GM12878 (cell line): Measurements from ENCODE around the gene CNPY2. TPM values are rescaled to one million over a fixed set of nuclear protein-coding genes. Genes with fewer than 3 reads are reported as not detected.
A peak's percentile ranks its signal among the peaks of the same experiment; 100 is the strongest.

Experiments used
- ATF7 ChIP-seq: fragments of 450-650 bp; IDR thresholded peaks from 2 replicates; pipeline ENCODE4 v1.6.1; 2016; ENCODE audit warnings: low read depth, mild to moderate bottlenecking
- BHLHE40 ChIP-seq, 2 experiments: fragments of 450-650 bp in 1 of 2; IDR thresholded peaks; 2 replicates each; pipeline ENCODE4 v1.6.1; 2011 to 2017; ENCODE audit warnings: low read depth in 2 of 2, borderline replicate concordance in 1 of 2, improper control_type of control experiment in 1 of 2, low read length in 1 of 2, mild to moderate bottlenecking in 1 of 2
- E2F4 ChIP-seq: IDR thresholded peaks from 2 replicates; pipeline ENCODE4 v1.6.1; 2012; ENCODE audit warnings: low read depth, low read length, improper control_type of control experiment
- FOXK2 ChIP-seq: fragments of 450-650 bp; IDR thresholded peaks from 2 replicates; pipeline ENCODE4 v1.6.1; 2017; ENCODE audit warnings: mild to moderate bottlenecking, moderate library complexity
- IKZF1 ChIP-seq: fragments of 450-650 bp; conservative IDR thresholded peaks from 2 replicates; pipeline ENCODE4 v1.6.1; 2017; ENCODE audit warnings: antibody characterized with exemption, mild to moderate bottlenecking
- IRF4 ChIP-seq: IDR thresholded peaks from 2 replicates; pipeline ENCODE4 v1.6.1; 2011; ENCODE audit warnings: low read depth, low read length
- NBN ChIP-seq: fragments of 450-650 bp; IDR thresholded peaks from 2 replicates; pipeline ENCODE4 v1.6.1; 2016
- NR2C1 ChIP-seq: fragments of 450-650 bp; IDR thresholded peaks from 2 replicates; pipeline ENCODE4 v1.6.1; 2017; ENCODE audit warnings: antibody characterized with exemption, mild to moderate bottlenecking, moderate library complexity
- PAX5 ChIP-seq: IDR thresholded peaks from 2 replicates; pipeline ENCODE4 v1.6.1; 2011; ENCODE audit warnings: low read depth, low read length, borderline replicate concordance
- POLR2AphosphoS5 ChIP-seq: IDR thresholded peaks from 2 replicates; pipeline ENCODE4 v1.6.1; 2011; ENCODE audit warnings: mild to moderate bottlenecking, low read length, inconsistent platforms
- RUNX3 ChIP-seq: IDR thresholded peaks from 2 replicates; pipeline ENCODE4 v1.6.1; 2012; ENCODE audit warnings: low read length, inconsistent platforms
- TAF1 ChIP-seq: IDR thresholded peaks from 2 replicates; pipeline ENCODE4 v1.6.1; 2011; ENCODE audit warnings: mild to moderate bottlenecking, low read depth, low read length, borderline replicate concordance
- YBX1 ChIP-seq: fragments of 450-650 bp; IDR thresholded peaks from 2 replicates; pipeline ENCODE4 v1.6.1; 2016; ENCODE audit warnings: antibody characterized with exemption
- ZNF592 ChIP-seq: fragments of 450-650 bp; IDR thresholded peaks from 2 replicates; pipeline ENCODE4 v1.6.1; 2017; ENCODE audit warnings: mild to moderate bottlenecking, moderate library complexity
- polyA plus RNA-seq, 11 experiments: library from polyadenylated mRNA; depleted of rRNA in 4 of 11; unstranded in 6 of 11; stranded (reverse) in 5 of 11; fragments of >200 nt; fragmentation: Nextera tagmentation in 4 of 11; fragmentation: Illumina TruSeq in 1 of 11; extraction: Ambion mirVana in 4 of 11; extraction: Trizol in 1 of 11; gene quantifications; 1 replicate in 1 of 11; 2 replicates in 10 of 11; pipeline versions ENCODE4 v1.2.1 to v1.2.3, GENCODE V29; 2011 to 2016; ENCODE audit warnings: inconsistent platforms in 2 of 11, missing spikeins in 2 of 11, low read depth in 1 of 11
- total RNA-seq, 4 experiments: library from RNA; depleted of rRNA in 3 of 4; stranded (reverse); fragments of >200 nt in 3 of 4; fragmentation: Illumina TruSeq in 1 of 4; extraction: Trizol in 1 of 4; gene quantifications; 2 replicates each; pipeline versions ENCODE4 v1.2.1 to v1.2.3, GENCODE V29; 2013 to 2021
- TF ChIP-seq, protein P1 (sequence below): fragments of 450-650 bp; IDR thresholded peaks from 2 replicates; pipeline ENCODE4 v1.6.1; 2017; ENCODE audit warnings: mild to moderate bottlenecking, low read depth, inconsistent platforms; ENCODE audit not compliant: poor library complexity, severe bottlenecking
- TF ChIP-seq, protein P2 (sequence below): fragments of 450-650 bp; IDR thresholded peaks from 2 replicates; pipeline ENCODE4 v1.6.1; 2017; ENCODE audit warnings: antibody characterized with exemption, mild to moderate bottlenecking, moderate library complexity

The CNPY2 gene
- total and polyA plus RNA-seq, 10 of the 15 experiments (the other 5 are each of a cell fraction or from before 2014, with no cell fraction given): 25.0 to 276 (median 87.8) TPM

DNA sequence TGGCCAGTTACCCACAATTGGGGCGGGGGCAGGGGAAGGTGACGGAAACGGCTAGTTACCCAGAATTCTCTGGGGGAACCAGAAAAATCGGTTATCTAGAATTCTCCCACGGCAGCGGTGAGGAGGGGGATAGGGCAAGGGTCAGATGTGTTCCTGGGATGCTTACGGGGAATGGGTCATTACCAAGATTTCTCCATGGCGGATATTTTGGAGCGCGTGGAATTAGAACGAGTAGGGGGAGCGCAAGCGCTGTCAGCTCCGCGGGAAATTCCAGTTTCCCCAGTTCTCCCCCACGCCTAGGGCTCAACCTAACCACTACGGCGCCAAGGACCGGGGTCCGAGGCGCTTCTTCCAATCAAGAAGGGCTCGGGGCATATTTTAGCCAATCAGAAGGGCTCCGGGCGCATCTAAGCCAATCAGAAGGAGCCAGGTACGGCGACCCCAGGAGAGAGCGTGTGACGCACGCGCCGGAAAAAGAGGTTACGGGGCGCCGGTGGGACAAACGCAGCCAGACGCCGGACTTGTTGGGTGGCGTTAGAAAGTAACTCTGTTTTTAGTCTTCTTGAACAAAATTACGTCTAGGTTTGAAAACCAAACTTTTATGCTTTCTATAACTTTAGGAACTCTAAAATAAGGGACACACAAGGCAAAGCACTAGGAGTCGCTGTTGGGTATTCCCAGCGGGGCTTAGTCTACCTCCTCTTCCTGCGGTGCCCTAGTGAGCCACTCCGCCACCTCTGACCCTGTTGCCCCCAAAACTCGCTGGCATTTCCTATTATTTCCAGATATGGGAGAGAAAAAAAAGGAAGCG lies 18.1 kb upstream of the CNPY2 start, which contains the start of gene PAN2 (continued):
- TF ChIP-seq IRF4 (no peak), YBX1 (no peak), NR2C1 (peak; percentile 83), FOXK2 (peak; percentile 91), ZNF592 (no peak), POLR2AphosphoS5 (peak; percentile 94), E2F4 (peak; percentile 68; the same call in 1 of the 2 replicates), PAX5 (peak; percentile 42; the same call in 1 of the 2 replicates), TAF1 (peak; percentile 73), RUNX3 (peak; percentile 69), BHLHE40 (IDR thresholded peaks at IDR 0.05; ENCODE audit: borderline replicate concordance in 1 of 2, low read depth in 2 of 2, low read length in 1 of 2) (peak; percentile 48 to 69; a peak in 3 of 4 replicates), IKZF1 (peak; percentile 90), NBN (peak; percentile 72; the same call in 1 of the 2 replicates), ATF7 (peak; percentile 94)
- TF ChIP-seq, protein P1, sequence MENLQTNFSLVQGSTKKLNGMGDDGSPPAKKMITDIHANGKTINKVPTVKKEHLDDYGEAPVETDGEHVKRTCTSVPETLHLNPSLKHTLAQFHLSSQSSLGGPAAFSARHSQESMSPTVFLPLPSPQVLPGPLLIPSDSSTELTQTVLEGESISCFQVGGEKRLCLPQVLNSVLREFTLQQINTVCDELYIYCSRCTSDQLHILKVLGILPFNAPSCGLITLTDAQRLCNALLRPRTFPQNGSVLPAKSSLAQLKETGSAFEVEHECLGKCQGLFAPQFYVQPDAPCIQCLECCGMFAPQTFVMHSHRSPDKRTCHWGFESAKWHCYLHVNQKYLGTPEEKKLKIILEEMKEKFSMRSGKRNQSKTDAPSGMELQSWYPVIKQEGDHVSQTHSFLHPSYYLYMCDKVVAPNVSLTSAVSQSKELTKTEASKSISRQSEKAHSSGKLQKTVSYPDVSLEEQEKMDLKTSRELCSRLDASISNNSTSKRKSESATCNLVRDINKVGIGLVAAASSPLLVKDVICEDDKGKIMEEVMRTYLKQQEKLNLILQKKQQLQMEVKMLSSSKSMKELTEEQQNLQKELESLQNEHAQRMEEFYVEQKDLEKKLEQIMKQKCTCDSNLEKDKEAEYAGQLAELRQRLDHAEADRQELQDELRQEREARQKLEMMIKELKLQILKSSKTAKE: peak; percentile 81
- TF ChIP-seq, protein P2, sequence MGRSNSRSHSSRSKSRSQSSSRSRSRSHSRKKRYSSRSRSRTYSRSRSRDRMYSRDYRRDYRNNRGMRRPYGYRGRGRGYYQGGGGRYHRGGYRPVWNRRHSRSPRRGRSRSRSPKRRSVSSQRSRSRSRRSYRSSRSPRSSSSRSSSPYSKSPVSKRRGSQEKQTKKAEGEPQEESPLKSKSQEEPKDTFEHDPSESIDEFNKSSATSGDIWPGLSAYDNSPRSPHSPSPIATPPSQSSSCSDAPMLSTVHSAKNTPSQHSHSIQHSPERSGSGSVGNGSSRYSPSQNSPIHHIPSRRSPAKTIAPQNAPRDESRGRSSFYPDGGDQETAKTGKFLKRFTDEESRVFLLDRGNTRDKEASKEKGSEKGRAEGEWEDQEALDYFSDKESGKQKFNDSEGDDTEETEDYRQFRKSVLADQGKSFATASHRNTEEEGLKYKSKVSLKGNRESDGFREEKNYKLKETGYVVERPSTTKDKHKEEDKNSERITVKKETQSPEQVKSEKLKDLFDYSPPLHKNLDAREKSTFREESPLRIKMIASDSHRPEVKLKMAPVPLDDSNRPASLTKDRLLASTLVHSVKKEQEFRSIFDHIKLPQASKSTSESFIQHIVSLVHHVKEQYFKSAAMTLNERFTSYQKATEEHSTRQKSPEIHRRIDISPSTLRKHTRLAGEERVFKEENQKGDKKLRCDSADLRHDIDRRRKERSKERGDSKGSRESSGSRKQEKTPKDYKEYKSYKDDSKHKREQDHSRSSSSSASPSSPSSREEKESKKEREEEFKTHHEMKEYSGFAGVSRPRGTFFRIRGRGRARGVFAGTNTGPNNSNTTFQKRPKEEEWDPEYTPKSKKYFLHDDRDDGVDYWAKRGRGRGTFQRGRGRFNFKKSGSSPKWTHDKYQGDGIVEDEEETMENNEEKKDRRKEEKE: peak; percentile 77
